ENCODE measurements around the gene CHST15.

The CHST15 gene

DNA sequence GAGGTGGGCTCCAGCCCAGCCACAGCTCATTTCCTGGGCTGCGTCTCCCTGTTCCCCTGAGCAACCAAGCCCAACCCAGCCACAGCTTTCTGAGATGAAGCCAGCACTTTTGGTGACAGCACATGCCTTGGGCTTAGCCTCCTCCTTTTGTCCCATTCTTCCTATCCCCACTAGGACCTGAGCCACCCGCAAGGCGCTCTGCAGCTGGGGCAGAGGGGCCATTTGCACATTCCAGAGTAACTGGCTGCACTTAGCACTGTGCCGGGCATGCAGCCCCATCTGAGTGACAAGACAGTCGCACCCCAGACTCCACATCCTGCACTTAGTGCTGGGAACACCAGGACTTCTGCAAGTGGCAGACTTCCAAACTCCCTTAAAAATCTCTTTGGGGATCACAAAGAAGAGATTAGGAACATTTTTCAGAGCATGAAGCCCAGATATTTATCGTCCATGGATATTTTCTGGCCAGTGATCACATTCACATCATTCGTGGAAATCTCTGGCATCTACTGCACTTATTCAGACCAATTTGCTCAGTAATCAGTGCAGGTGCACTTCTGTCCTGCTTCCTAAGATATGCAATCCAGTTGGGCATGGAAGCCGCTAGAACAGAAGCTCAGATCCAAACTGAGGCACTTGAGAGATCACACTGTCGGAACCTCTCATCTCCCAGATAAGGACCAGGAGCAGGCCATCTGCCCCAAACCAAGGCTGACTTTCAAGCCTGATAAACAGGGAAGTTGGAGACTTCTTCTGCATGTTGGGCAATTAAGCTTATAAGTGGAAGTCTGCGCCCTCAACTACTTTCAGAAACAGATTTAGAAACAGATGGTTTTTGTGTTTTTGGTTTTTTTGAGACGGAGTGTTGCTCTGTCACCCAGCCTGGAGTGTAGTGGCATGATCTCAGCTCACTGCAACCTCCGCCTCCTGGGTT lies 26.4 kb downstream of the CHST15 start:
- no peak for DNase-seq (ENCODE audit: low read depth in 2 of 3, low spot score in 2 of 3)

DNA sequence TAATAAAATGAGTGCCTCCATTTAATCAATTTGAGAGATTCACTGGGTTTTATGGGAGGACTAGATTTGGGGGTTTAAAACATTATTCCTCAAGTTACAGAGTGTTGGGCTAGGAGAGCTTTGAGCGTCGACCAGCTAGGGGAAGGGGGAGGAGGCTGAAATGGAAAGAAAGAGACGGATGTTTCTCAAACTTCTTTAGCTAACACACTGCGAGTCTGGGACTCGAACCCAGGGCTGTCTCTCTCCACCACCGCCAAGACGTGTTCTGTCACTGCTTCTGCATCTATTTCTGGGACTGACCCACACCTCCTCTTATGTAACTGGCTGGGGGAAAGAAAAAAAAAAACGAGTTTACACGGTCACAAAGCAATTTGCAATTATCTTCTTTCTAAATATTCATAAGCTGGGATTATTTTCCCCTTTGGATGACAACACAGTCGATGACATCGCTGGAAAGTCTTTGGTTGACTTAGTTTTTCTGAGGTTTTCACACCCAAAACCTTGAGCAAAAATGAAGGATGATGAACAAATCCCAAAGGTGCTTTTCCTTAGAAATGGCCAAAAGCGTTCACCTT lies 27.2 kb downstream of the CHST15 start:
- DNase-seq (ENCODE audit: low read depth in 2 of 3, low spot score in 2 of 3): no peak

DNA sequence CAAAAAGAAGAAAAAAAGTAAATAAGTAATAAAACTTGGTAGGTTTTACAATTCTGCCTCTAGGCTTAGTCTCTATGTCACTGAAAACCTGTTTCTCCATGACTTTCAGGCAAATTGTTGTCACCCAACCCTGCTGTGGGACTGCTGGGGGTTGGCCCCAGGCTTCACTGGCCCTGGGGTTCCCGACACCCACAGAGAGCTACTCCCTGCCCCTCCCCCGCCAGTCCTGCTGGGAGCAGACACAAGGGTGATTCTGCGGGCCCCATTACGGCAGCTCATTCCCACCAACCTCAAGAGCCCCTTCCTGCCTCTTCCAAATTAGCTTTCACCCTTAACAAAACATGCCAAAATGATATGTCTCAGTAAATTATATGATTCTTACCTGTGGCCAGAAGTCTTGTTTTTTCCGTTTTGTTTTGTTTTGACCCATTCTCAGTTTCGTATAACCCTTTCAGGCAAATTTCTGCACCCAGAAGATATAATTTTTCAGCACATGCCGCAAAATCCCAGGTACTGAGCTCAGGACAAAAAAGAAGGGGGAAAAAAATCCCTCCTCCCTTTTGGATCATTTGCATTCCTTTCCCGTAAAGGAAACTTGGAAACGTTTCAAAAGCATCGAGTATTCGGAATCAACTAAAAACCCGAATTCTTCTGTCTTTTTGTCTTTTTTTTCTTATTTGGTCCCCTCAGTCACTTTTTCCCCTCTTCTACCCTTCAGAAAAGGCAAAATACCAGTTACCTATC lies 27.8 kb downstream of the CHST15 start:
- DNase-seq (ENCODE audit: low read depth in 2 of 3, low spot score in 2 of 3): no peak

DNA sequence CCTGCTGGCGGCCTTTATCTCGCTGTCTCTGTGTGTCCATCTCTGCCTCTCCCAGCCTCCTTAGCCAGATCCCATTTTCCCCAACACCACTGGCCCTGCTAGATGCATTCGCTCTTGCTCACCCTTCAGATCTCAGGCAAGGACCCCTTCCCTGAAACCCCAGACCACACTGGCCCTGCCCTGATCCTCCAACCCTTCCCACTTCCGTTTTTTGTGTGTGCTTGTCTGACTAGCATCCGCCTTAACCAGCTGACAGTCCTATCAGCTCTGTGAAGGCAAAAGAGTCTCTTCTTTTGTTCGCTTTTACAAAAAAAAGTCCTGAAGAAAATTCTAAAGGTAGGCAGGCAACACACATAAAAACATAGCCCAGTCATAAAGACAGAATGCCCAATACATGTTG lies 28.7 kb downstream of the CHST15 start:
- DNase-seq (ENCODE audit: low read depth in 2 of 3, low spot score in 2 of 3): no peak

DNA sequence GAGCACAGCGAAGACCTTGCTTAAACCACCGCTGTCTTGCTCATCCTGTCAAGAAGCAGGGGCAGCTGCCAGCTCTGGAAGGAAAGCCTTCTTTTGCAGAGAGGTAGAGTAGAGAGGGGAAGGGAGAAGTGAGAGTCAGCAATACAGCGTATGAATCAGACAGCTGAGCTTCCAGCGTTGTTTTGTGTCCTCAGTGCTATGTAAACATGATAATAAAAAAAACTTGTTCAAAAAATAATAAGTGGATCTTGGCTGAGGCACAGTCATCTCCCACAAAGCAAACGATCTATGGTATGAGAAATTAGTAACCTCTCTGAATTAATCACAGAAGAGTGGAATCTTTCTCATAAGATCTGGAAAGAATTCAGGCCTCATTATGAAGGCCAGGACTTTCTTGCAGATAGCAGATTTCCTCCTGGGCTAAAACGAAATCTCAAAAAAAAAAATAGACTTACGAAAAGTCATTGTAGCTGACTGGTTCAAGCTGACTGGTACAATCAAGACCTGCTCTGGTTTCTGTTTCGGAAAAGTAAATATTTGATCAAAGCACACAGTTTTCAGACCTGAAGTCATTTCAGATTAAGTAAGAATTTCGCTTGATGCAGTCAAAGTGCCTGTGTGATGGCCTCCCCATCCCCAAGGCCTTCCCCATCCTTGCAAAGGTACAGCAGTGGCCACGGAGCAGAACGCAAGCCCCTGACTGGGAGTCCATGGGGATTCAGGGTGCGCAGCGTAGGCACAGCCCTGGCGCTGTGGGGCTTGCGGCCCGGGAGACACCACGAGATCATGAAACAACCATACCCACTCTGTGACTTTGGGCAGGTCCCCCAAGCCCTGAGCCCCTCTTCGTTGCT lies 29.4 kb downstream of the CHST15 start:
- DNase-seq (ENCODE audit: low read depth in 2 of 3, low spot score in 2 of 3): no peak

DNA sequence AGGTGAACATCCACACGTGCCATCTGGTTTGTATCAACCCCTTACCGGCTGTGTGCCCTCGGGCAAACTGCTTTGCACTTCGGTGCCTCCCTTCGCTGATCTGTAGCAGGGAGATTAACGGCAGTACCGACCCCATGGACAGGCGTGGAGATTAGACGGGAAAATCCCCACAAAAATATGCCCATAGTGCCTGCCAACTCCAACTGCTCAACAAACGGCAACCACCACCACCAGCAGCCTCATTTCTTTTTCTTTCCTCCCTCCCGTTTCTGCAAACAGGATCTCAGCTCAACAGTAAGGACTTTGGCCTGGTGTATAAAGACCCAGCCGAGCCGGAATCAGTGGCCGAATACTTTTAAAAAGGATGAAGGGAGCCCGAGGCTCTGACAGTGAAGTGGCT lies 31.0 kb downstream of the CHST15 start:
- DNase-seq (ENCODE audit: low read depth in 2 of 3, low spot score in 2 of 3): no peak

DNA sequence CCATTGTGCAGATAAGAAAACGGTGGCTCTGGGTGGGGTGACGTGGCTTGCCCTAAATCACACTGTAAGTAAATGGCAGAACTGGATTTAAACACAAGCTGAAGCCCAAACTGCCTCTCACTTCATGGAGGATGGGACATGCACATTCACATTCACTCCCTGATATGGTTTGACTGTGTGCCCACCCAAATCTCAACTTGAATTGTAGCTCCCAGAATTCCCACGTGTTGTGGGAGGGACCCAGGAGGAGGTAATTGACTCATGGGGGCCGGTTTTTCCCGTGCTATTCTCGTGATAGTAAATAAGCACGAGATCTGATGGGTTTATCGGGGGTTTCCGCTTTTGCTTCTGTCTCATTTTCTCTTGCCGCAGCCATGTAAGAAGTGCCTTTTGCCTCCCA lies 32.4 kb downstream of the CHST15 start:
- no peak for DNase-seq (ENCODE audit: low read depth in 2 of 3, low spot score in 2 of 3)

DNA sequence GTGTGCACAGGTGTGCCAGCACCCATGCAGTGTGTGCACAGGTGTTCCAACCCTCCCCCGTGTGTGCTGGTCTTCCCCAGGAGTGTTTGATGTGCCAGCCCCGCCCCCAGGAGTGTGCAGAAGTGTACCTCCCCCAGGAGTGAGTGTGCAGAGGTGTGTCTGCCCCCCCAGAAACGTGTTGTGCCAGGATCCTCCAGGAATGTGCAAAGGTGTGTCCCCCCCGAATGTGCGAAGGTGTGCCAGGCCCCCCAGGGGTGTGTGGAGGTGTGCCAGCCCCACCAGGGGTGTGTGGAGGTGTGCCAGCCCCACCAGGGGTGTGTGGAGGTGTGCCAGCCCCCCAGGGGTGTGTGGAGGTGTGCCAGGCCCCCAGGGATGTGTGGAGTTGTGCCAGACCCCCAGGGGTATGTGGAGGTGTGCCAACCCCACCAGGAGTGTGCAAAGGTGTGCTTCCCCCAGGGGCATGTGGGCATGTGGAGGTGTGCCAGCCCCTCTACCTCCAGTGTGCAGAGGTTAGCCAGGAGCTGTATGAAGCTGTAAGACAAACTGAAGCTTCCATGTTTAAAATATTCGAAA lies 33.2 kb downstream of the CHST15 start:
- no peak for DNase-seq (ENCODE audit: low read depth in 2 of 3, low spot score in 2 of 3)

DNA sequence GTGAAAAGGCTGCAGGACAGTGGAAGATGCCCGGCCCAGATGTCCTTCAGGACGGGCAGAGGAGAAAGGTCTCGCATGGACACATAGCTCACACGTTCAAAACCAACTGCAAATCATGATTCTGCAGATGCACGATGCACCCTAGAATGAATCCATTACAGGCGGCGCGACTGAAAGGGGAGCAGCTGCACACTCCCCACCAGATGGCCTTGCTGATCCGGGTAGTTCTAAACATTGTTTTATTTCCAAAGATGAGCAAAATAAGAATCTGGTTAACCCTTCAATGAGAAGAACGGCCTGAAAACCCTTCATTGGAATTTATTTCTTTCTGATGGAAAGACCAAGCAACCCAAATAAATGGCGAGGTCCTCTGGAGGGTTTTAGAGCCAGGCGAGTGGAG lies 33.8 kb downstream of the CHST15 start:
- no peak for DNase-seq (ENCODE audit: low read depth in 2 of 3, low spot score in 2 of 3)

DNA sequence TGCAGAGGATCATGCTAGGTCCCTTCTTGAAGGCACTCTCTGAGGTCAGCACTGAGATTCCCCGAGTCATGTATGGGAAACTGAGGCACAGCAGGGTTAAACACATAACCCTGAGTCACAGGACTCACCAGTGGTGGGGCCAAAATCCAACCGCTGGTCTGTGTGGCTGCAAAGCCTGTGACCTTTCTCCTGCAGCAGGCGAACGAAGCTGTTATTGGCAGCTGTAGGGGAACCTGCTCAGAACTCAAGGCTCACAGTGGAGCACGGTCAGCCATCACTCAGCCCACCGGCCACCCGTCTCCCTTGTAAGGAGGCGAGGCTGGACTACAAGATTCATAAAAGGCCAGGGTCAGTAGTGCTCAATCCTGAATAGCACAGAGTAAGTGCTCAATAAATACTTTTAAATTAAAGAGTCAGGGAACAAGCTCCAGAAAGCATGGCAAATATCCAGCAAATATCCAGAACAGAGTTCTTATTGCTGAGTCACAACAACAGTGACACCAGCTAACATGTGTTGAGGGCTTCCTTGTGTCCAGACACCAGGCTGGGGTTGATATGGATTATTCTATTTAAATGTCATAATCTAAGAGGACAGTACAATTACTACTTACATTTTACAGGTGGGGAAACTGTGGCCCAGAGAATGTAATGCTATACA lies 34.9 kb downstream of the CHST15 start:
- DNase-seq (ENCODE audit: low read depth in 2 of 3, low spot score in 2 of 3): no peak

DNA sequence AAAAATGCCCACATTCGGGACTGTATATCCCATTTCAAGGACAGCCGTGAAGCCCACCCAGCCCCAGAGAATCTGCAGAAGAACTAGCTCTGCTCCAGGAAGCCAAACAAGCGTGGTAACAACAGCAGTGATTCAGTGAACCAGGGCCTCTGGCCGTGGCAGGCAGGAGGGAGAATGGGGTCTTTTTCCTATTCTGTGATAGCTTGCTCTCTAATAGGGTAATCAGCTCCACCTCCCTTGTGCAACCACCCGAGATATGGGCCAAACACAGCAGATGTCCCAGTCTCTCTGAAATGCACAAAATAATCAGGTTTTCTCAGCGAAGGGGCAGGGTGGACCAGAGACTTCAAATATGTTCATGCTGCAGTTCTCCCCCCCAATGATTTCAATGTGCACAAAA lies 35.8 kb downstream of the CHST15 start:
- no peak for DNase-seq (ENCODE audit: low read depth in 2 of 3, low spot score in 2 of 3)

DNA sequence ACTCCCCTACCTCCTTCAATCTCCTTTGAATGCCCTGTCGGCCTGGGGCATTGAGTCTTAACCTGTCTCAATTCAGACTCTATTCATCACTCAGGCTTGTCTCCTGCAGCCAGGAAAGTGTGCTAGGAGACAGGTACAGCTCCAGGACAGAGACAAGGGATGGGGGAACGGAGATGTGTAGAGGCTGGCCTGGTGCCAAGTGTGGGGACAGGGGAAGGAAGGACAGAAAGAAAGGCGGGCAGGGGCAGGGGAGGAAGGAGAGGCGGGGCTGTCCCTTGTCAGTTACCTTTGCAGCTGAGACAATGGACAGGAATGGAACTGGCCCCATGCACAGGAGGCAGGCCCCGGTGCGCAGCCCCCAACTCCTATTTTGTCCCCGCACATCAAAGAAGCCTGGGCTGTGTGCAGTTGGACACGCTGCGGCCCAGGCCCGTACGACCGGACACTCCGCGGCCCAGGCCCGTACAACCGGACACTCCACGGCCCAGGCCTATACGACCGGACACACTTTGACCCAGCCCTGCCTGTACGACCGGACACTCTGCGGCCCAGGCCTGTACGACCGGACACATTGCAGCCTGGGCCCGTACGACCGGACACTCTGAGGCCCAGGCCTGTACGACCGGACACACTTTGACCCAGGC lies 36.9 kb downstream of the CHST15 start:
- DNase-seq (ENCODE audit: low read depth in 2 of 3, low spot score in 2 of 3): no peak

DNA sequence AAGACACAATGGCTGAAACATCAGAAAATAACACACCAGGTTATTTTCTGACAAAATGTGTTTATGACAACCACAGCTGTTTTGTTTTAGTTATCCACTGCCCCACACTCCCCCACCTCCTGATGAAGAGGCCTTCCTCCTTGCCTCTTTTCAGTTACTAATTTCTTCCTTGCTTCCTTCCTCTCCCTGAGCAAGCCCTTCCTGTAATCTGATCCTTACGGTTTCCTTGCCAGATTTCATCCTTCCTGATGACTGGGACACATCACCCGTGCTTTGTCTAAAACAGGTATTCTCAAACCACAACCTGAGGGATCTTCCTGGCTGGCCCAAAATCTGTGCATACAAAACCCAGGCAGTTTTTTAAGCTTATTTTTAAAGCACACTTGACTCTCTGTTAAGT lies 39.4 kb downstream of the CHST15 start:
- DNase-seq (ENCODE audit: low read depth in 2 of 3, low spot score in 2 of 3): no peak

DNA sequence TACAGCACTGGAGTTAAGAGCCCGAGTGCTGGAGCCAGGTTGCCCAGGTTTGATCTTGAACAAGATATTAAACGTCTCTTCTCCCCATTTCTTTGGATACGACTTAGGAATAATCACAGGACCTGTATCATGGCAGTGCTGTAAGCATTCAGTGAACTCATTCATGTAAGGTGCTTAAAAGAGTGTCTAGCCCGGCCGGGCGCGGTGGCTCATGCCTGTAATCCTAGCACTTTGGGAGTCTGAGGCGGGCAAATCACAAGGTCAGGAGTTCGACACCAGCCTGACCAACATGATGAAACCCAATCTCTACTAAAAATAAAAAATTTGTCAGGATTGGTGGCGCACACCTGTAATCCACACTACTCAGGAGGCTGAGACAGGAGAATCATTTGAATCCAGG lies 40.8 kb downstream of the CHST15 start:
- DNase-seq (ENCODE audit: low read depth in 2 of 3, low spot score in 2 of 3): no peak

DNA sequence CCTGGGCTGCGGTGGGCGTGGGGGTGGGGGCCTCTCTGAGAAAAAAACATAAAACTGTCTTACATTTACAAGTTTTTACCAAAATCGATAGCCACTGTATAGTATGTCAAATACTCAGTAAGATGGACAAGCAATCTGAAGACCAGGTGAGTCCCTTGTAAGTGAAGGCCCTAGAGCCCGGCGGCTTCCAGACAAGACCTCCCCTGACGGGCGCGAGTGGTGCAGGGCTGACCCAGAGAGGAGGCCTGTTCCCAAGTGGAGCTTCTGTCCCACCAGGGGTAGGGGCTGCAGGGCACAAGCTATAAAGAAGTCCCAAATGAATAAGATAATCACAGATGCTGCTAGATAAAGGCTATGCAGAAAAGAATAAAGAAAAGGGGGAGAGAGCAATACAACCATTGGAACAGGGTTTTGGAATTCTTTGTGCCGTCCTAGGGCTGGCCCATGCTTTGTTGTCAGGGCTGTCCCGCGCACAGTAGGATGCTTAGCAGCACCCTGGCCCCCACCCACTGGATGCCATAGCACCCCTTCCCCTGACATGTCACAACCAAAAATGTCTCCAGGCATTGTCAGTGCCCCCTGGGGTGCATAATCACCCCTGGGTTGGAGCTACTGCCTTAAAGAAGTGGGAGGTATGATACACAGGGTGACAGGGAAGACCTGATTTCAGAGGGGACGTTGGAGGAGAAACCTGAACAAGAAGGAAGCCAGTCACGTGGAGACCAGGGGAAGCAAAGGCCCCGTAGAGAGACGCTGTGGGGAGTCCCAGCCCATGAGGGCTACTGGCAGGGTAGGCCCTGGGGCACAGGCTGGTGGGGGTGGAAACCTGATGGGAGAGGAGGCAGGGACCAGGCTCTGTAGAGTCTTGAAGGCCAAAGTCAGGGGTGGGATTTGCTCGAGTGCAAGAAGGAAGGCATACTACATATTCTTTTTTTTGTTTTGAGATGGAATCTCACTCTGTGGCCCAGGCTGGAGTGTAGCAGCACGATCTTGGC lies 43.1 kb downstream of the CHST15 start:
- DNase-seq (ENCODE audit: low read depth in 2 of 3, low spot score in 2 of 3): no peak

DNA sequence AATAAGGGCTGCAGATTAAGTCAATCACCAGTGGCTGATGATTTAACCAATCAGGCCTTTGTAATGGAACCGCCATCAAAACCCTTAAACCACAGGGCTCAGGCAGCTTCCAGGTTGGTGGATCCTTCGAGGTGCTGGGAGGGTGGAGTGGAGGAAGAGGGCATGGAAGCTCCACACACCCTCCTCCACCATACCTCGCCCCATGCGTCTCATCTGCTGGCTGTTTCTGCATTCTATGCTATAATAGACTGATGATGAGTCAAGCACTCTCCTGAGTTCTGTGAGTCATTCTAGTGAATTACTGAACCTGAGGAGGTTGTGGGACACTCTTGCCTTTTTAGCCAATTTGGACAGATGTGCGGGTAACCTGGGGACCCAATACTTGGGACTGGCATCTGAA lies 43.9 kb downstream of the CHST15 start:
- DNase-seq (ENCODE audit: low read depth in 2 of 3, low spot score in 2 of 3): no peak

DNA sequence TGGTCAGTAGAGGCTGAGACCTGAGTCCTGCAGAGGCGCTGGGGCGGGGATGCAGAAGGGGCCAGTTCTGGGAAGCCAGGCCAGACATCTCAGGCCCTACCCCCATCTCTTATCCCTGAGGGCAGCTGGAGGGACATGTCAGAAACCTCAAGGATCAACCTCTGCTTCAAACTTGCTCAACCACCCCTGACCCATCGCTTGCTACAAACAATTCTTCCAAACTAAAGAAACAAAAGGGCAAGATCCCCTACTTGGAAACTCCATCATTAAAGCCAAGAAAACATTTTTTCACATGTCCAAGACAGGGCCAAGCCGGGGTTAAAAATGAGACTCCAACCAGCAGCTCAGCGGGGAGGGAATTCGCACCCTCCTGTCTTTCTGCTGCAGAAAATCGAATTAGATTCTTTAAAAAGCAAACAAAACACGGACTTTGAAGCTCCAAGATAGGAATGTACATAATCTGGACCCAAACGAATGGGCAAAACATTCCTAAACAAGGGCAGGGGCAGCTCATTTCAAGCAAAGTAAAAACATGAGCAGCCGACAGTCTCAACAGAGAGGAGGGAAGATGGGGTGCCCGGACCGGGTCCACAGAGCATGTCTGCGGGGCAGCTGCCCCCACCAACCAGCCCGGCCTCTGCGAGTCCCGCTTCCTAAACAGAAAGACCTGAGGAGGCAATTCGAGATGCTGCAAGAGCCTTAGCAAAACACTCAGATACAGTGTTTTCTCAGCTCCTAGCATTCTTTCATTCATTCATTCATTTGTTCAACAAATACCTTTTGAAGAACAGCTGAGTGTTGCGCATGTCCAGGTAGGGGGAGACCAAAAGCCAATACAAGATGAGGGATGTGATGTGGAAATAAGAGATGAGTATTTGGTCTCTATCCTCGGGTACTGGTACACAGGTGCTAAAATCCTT lies 44.8 kb downstream of the CHST15 start:
- DNase-seq (ENCODE audit: low read depth in 2 of 3, low spot score in 2 of 3): no peak

Data from activated CD8-positive, alpha-beta memory T cell treated with anti-CD3 and anti-CD28 coated beads for 48 hours (primary cell).